PC-3 (cell line): Measurements from ENCODE around the gene LBHD2. TPM values are rescaled to one million over a fixed set of nuclear protein-coding genes. Genes with fewer than 3 reads are reported as not detected.

ENCODE experiments used
- ATAC-seq: fragments of 200-7000 bp; cut with Tn5 transposase; 2 replicates; pipeline ENCODE4 v1.9.1; 2020; ENCODE audit warnings: mild to moderate bottlenecking, moderate library complexity
- BruUV-seq: library from RNA; stranded (reverse); fragments of 400-500 nt; replicated peaks from 2 replicates; lab custom pipeline; 2021; lab: Mats Ljungman, UMichigan
- CTCF ChIA-PET: fragments of 300-600 bp; sonication (Branson Sonifier 250); formaldehyde crosslinking; loops from one replicate; lab custom pipeline; 2022; ENCODE audit warnings: antibody characterized with exemption; lab: Charles Lee
- POLR2A ChIA-PET: fragments of 300-600 bp; sonication (Branson Sonifier 250); formaldehyde crosslinking; loops from one replicate; lab custom pipeline; 2022; ENCODE audit warnings: antibody characterized with exemption; ENCODE audit not compliant: unreplicated experiment; lab: Charles Lee
- DNase-seq: peaks from one replicate; pipeline ENCODE4 v3.0.0-alpha.2; 2015
- H2AFZ ChIP-seq: fragments of 300-600 bp; sonication (generic); 2 replicates; pipeline ENCODE4 v1.6.0; 2016; ENCODE audit warnings: antibody characterized with exemption, low read length
- H3F3A ChIP-seq: fragments of 300-600 bp; sonication (generic); one replicate; pipeline ENCODE4 v1.6.0; 2017; ENCODE audit warnings: antibody characterized with exemption, low read length, control low read depth, mild to moderate bottlenecking; ENCODE audit not compliant: unreplicated experiment
- H3K27ac ChIP-seq: fragments of 300-600 bp; sonication (generic); 2 replicates; pipeline ENCODE4 v1.5.1; 2016; ENCODE audit warnings: mild to moderate bottlenecking, low read length
- H3K27me3 ChIP-seq: fragments of 300-600 bp; sonication (generic); 2 replicates; pipeline ENCODE4 v1.6.1; 2016; ENCODE audit warnings: low read length, mixed read lengths
- H3K36me3 ChIP-seq: fragments of 300-600 bp; sonication (generic); 2 replicates; pipeline ENCODE4 v1.6.1; 2016; ENCODE audit warnings: low read depth, mixed run types, low read length, mixed read lengths
- H3K4me1 ChIP-seq: fragments of 300-600 bp; sonication (generic); 2 replicates; pipeline ENCODE4 v1.5.1; 2016; ENCODE audit warnings: low read length; ENCODE audit not compliant: insufficient read depth
- H3K4me2 ChIP-seq: fragments of 300-600 bp; sonication (generic); 2 replicates; pipeline ENCODE4 v1.6.0; 2016; ENCODE audit warnings: low read length
- H3K4me3 ChIP-seq: fragments of 300-600 bp; sonication (generic); 2 replicates; pipeline ENCODE4 v1.5.1; 2016; ENCODE audit warnings: mild to moderate bottlenecking, low read length, mixed read lengths
- H3K79me2 ChIP-seq: fragments of 300-600 bp; sonication (generic); 2 replicates; pipeline ENCODE4 v1.6.1; 2017; ENCODE audit warnings: low read length, mixed read lengths
- H3K9ac ChIP-seq: fragments of 300-600 bp; sonication (generic); 2 replicates; pipeline ENCODE4 v1.6.0; 2016; ENCODE audit warnings: mild to moderate bottlenecking, low read length
- H3K9me2 ChIP-seq: fragments of 300-600 bp; sonication (generic); replicated peaks from 2 replicates; pipeline ENCODE4 v1.6.1; 2016; ENCODE audit warnings: mixed run types, low read length, mixed read lengths
- H3K9me3 ChIP-seq: fragments of 300-600 bp; sonication (generic); 2 replicates; pipeline ENCODE4 v1.6.1; 2016; ENCODE audit warnings: low read length, mixed read lengths
- H4K20me1 ChIP-seq: fragments of 300-600 bp; sonication (generic); 2 replicates; pipeline ENCODE4 v1.6.1; 2016; ENCODE audit warnings: low read length, mixed read lengths
- EZH2 ChIP-seq: fragments of 300-600 bp; sonication (generic); IDR thresholded peaks from one replicate; pipeline ENCODE4 v1.6.1; 2017; ENCODE audit warnings: antibody characterized with exemption, mild to moderate bottlenecking, low read length; ENCODE audit not compliant: unreplicated experiment
- EZH2phosphoT487 ChIP-seq: fragments of 300-600 bp; sonication (generic); IDR thresholded peaks from 2 replicates; pipeline ENCODE4 v1.6.1; 2018; ENCODE audit warnings: mild to moderate bottlenecking, antibody characterized with exemption, low read length, borderline replicate concordance
- intact Hi-C: fragments of 100-400 bp; cut with micrococcal nuclease; formaldehyde crosslinking; loops from 2 replicates; pipeline ENCODE4 v1.9.0; 2023
- total RNA-seq: library from RNA; depleted of rRNA; stranded (reverse); fragments of >200 nt; gene quantifications from 2 replicates; pipeline ENCODE4 v1.2.3, GENCODE V29; 2014
- TF ChIP-seq, protein P1 (sequence below): fragments of 300-600 bp; sonication (generic); conservative IDR thresholded peaks from 2 replicates; pipeline ENCODE4 v1.5.1; 2017; ENCODE audit warnings: antibody characterized with exemption, low read depth, mild to moderate bottlenecking, low read length

The LBHD2 gene
- total RNA-seq, 1 experiment from 2014 or later, result not detected

DNA sequence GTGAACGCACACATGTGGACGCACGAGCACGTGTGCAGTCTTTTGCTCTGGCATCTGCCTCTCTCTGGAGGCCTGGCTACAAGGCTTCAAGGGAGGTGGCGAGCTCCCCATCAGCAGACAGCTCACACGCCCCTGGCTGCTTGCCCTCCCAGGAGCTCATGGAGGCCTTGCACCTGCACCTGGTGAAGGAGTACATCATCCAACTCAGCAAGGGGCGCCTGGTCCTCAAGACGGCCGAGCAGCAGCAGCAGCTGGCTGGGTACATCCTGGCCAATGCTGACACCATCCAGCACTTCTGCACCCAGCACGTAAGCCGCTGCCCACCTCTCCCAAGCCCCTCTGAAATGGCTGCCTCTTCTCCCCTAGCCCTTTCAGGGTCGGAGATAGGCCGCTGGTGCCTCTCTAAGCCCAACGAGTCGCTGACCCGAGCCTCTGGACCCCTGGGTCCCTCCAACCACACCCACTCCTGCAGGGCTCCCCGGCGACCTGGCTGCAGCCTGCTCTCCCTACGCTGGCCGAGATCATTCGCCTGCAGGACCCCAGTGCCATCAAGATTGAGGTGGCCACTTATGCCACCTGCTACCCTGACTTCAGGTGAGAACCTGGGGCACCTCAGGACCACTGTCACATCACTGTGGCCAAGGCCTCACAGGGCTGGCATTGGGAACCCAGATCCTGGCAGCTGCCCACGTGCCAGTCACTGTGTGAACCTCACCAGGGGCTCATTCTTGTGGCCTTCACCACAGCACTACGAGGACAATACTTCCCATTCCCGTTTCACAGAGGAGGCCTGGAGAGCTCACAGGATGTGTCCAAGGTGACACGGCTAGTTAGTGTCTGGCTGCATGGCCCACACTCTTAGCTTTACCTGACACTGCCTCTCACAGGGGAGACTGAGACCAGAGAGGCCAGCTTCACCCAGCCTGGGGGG lies 49.5 kb downstream of the LBHD2 start:
- Histone ChIP-seq H3K9ac (no peak overlapping the region), H3K4me3 (no peak overlapping the region), H3K27me3 (no peaks in the 10 kb centered on the region), H3K4me1 (peaks cover 47% of the 10 kb centered on the region), H2AFZ (no peak overlapping the region), H3F3A (no peaks in the 10 kb centered on the region), H3K9me2 (no peaks in the 10 kb centered on the region), H3K4me2 (no peak overlapping the region), H3K27ac (no peak overlapping the region), H3K36me3 (peaks cover 28% of the 10 kb centered on the region), H3K9me3 (no peaks in the 10 kb centered on the region), H3K79me2 (no peaks in the 10 kb centered on the region), H4K20me1 (no peaks in the 10 kb centered on the region)
- ChIA-PET POLR2A (no interaction called here), CTCF (no interaction called here)
- intact Hi-C loops, result no loop called here
- no peak for ATAC-seq
- DNase-seq, result no peak
- no TSS peak for BruUV-seq
- TF ChIP-seq, protein P1, sequence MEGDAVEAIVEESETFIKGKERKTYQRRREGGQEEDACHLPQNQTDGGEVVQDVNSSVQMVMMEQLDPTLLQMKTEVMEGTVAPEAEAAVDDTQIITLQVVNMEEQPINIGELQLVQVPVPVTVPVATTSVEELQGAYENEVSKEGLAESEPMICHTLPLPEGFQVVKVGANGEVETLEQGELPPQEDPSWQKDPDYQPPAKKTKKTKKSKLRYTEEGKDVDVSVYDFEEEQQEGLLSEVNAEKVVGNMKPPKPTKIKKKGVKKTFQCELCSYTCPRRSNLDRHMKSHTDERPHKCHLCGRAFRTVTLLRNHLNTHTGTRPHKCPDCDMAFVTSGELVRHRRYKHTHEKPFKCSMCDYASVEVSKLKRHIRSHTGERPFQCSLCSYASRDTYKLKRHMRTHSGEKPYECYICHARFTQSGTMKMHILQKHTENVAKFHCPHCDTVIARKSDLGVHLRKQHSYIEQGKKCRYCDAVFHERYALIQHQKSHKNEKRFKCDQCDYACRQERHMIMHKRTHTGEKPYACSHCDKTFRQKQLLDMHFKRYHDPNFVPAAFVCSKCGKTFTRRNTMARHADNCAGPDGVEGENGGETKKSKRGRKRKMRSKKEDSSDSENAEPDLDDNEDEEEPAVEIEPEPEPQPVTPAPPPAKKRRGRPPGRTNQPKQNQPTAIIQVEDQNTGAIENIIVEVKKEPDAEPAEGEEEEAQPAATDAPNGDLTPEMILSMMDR, result no peak
- TF ChIP-seq EZH2phosphoT487, result no peak
- TF ChIP-seq EZH2, result no peak

DNA sequence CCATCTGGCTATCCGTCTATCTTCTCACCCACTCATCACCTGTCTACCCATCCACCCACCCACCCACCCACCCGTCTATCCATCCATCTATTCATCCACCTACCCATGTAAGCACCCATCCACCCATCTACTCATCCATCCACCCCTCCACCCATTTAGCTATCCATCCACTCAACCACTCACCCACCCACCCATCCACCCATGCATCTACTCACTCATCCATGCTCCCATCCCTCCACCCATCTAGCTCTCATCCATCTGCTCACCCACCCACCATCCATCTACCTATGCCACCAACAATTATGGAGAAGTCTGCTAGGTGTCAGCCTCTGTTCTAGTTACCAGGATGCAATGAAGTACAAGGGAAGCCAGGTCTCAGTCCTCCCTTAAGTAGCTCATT lies 50.4 kb downstream of the LBHD2 start:
- Histone ChIP-seq H3K9ac (no peak overlapping the region), H3K27ac (no peak overlapping the region), H3K4me3 (no peak overlapping the region), H2AFZ (no peak overlapping the region), H3F3A (no peaks in the 10 kb centered on the region), H3K79me2 (no peaks in the 10 kb centered on the region), H3K9me2 (no peaks in the 10 kb centered on the region), H3K36me3 (peaks cover 28% of the 10 kb centered on the region), H3K9me3 (no peaks in the 10 kb centered on the region), H4K20me1 (no peaks in the 10 kb centered on the region), H3K27me3 (no peaks in the 10 kb centered on the region), H3K4me1 (peaks cover 38% of the 10 kb centered on the region), H3K4me2 (no peak overlapping the region)
- DNase-seq, result no peak
- ChIA-PET CTCF (no interaction called here), POLR2A (no interaction called here)
- no TSS peak for BruUV-seq
- intact Hi-C loops, result no loop called here
- TF ChIP-seq, protein P1, result no peak
- no peak for TF ChIP-seq EZH2phosphoT487
- TF ChIP-seq EZH2, result no peak
- ATAC-seq, result no peak

DNA sequence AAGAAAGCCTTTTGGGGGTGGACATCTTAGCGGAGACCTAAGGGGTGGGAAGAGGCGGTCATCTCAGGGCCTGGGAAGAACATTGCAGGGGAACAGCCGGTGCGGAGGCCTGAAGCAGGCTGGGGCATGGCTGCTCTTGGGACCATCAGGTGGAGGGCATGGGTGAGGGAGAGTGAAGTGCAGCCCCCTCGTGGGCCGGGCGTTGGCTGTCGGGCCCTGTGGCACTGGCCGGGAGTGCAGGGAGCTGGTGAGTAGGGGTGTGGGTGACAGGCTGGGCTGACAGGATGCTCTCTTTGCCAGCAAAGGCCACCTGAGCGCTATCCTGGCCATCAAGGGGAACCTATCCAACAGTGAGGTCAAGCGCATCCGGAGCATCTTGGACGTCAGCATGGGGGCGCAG lies 50.9 kb downstream of the LBHD2 start:
- no peaks in the 10 kb centered on the region for H3K9me3 ChIP-seq
- no peak for ATAC-seq
- no peak overlapping the region for H3K4me2 ChIP-seq
- H3K36me3 ChIP-seq, result peaks cover 28% of the 10 kb centered on the region
- no peaks in the 10 kb centered on the region for H4K20me1 ChIP-seq
- no peaks in the 10 kb centered on the region for H3K9me2 ChIP-seq
- BruUV-seq, result no TSS peak
- ChIA-PET POLR2A (no interaction called here), CTCF (no interaction called here)
- H3K4me3 ChIP-seq, result no peak overlapping the region
- peaks cover 33% of the 10 kb centered on the region for H3K4me1 ChIP-seq
- TF ChIP-seq, protein P1, result no peak
- TF ChIP-seq EZH2 (no peak), EZH2phosphoT487 (no peak)
- no peak for DNase-seq
- no peaks in the 10 kb centered on the region for H3F3A ChIP-seq
- no peak overlapping the region for H3K9ac ChIP-seq
- H3K27me3 ChIP-seq, result no peaks in the 10 kb centered on the region
- H3K27ac ChIP-seq, result no peak overlapping the region
- intact Hi-C loops, result no loop called here
- H2AFZ ChIP-seq, result no peak overlapping the region
- no peaks in the 10 kb centered on the region for H3K79me2 ChIP-seq
